ENCODE results near the gene IFNL2.

- TF ChIP-seq CTCF (conservative IDR thresholded peaks at IDR 0.05; ENCODE audit: low read length), result no peak
- no peak for TF ChIP-seq EZH2phosphoT487 (IDR thresholded peaks at IDR 0.05; ENCODE audit: borderline replicate concordance)
These were observed 2.8 kb upstream of the IFNL2 start for GRCh38 chr19:39265321-39265916.
